Loucy (cell line): ENCODE data around the gene DUSP22.

Source experiments
- H2AFZ ChIP-seq: fragments of 200-600 bp; sonication (generic); 2 replicates; pipeline ENCODE4 v1.6.0; 2016; ENCODE audit warnings: antibody characterized with exemption, mild to moderate bottlenecking, low read length, moderate library complexity
- H3F3A ChIP-seq: fragments of 200-600 bp; 2 replicates; pipeline ENCODE4 v1.6.0; 2016; ENCODE audit warnings: antibody characterized with exemption, low read depth, mild to moderate bottlenecking
- H3K27me3 ChIP-seq: fragments of 200-600 bp; sonication (generic); 2 replicates; pipeline ENCODE4 v1.6.1; 2014; ENCODE audit warnings: low read length, mild to moderate bottlenecking; ENCODE audit not compliant: insufficient read depth, poor library complexity, severe bottlenecking
- H3K36me3 ChIP-seq: fragments of 200-600 bp; sonication (generic); 2 replicates; pipeline ENCODE4 v1.6.1; 2016; ENCODE audit warnings: low read length; ENCODE audit not compliant: insufficient read depth
- H3K4me1 ChIP-seq: fragments of 200-600 bp; sonication (generic); 2 replicates; pipeline ENCODE4 v1.5.1; 2014; ENCODE audit warnings: low read length, mild to moderate bottlenecking; ENCODE audit not compliant: insufficient read depth, poor library complexity, severe bottlenecking
- H3K4me2 ChIP-seq: fragments of 200-600 bp; sonication (generic); 2 replicates; pipeline ENCODE4 v1.6.0; 2014; ENCODE audit warnings: antibody characterized with exemption, low read length, low read depth, mild to moderate bottlenecking; ENCODE audit not compliant: poor library complexity, severe bottlenecking
- H3K4me3 ChIP-seq: fragments of 200-600 bp; sonication (generic); 2 replicates; pipeline ENCODE4 v1.5.1; 2014; ENCODE audit warnings: low read length, mild to moderate bottlenecking, mixed read lengths; ENCODE audit not compliant: poor library complexity, severe bottlenecking
- H3K79me2 ChIP-seq: fragments of 200-600 bp; sonication (generic); 2 replicates; pipeline ENCODE4 v1.6.1; 2014; ENCODE audit warnings: low read length; ENCODE audit not compliant: insufficient read depth
- H3K9ac ChIP-seq: fragments of 200-600 bp; sonication (generic); 2 replicates; pipeline ENCODE4 v1.6.0; 2014; ENCODE audit warnings: mild to moderate bottlenecking, low read depth, low read length, moderate library complexity; ENCODE audit not compliant: poor library complexity, severe bottlenecking
- H3K9me2 ChIP-seq: fragments of 200-600 bp; sonication (generic); replicated peaks from 2 replicates; pipeline ENCODE4 v1.6.1; 2016; ENCODE audit warnings: low read depth, low read length, mixed read lengths
- H3K9me3 ChIP-seq: fragments of 200-600 bp; sonication (generic); 2 replicates; pipeline ENCODE4 v1.6.1; 2014; ENCODE audit warnings: mild to moderate bottlenecking, antibody characterized with exemption, low read length, low read depth; ENCODE audit not compliant: insufficient read depth
- H4K20me1 ChIP-seq: fragments of 200-600 bp; sonication (generic); 2 replicates; pipeline ENCODE4 v1.6.0; 2014; ENCODE audit warnings: antibody characterized with exemption, low read length, mild to moderate bottlenecking; ENCODE audit not compliant: insufficient read depth, poor library complexity, severe bottlenecking
- CTCF ChIP-seq: fragments of 200-600 bp; sonication (generic); conservative IDR thresholded peaks from 2 replicates; pipeline ENCODE4 v1.5.1; 2014; ENCODE audit warnings: mild to moderate bottlenecking, antibody characterized with exemption, low read length
- EZH2phosphoT487 ChIP-seq: fragments of 200-600 bp; IDR thresholded peaks from 2 replicates; pipeline ENCODE4 v1.6.1; 2018; ENCODE audit warnings: antibody characterized with exemption, mild to moderate bottlenecking, moderate library complexity, borderline replicate concordance

Gene DUSP22

GRCh38 chr6:322259-322930 is 30.1 kb downstream of the DUSP22 start:
- Histone ChIP-seq H4K20me1 (no peaks in the 10 kb centered on the region), H3K4me1 (peaks cover 2% of the 10 kb centered on the region), H3K9me3 (no peaks in the 10 kb centered on the region), H3K4me3 (no peak overlapping the region), H2AFZ (no peak overlapping the region), H3K9ac (no peak overlapping the region), H3F3A (no peaks in the 10 kb centered on the region), H3K4me2 (no peak overlapping the region), H3K36me3 (peaks cover 10% of the 10 kb centered on the region; the same call in 1 of the 2 replicates), H3K27me3 (no peaks in the 10 kb centered on the region), H3K79me2 (no peaks in the 10 kb centered on the region; the same call in 1 of the 2 replicates), H3K9me2 (no peaks in the 10 kb centered on the region)
- no peak for TF ChIP-seq EZH2phosphoT487
- TF ChIP-seq CTCF, result peak; percentile 49

- Histone ChIP-seq H3K36me3 (peaks cover 10% of the 10 kb centered on the region; the same call in 1 of the 2 replicates), H3K4me1 (no peaks in the 10 kb centered on the region), H4K20me1 (no peaks in the 10 kb centered on the region), H3K79me2 (no peaks in the 10 kb centered on the region; the same call in 1 of the 2 replicates), H3F3A (no peaks in the 10 kb centered on the region), H3K27me3 (no peaks in the 10 kb centered on the region), H3K9ac (no peak overlapping the region), H2AFZ (no peak overlapping the region), H3K4me3 (no peak overlapping the region), H3K9me2 (no peaks in the 10 kb centered on the region), H3K9me3 (no peaks in the 10 kb centered on the region), H3K4me2 (no peak overlapping the region)
- no peak for TF ChIP-seq EZH2phosphoT487
- no peak for TF ChIP-seq CTCF
Measured at GRCh38 chr6:322940-323729, 30.8 kb downstream of the DUSP22 start.

- no peaks in the 10 kb centered on the region for H3K9me2 ChIP-seq
- no peak overlapping the region for H3K4me2 ChIP-seq
- no peaks in the 10 kb centered on the region for H3K9me3 ChIP-seq
- no peaks in the 10 kb centered on the region for H3K27me3 ChIP-seq
- no peaks in the 10 kb centered on the region for H3F3A ChIP-seq
- H3K79me2 ChIP-seq, result no peaks in the 10 kb centered on the region; the same call in 1 of the 2 replicates
- H3K4me3 ChIP-seq, result no peak overlapping the region
- no peaks in the 10 kb centered on the region for H3K4me1 ChIP-seq
- H2AFZ ChIP-seq, result no peak overlapping the region
- TF ChIP-seq CTCF (no peak; the same call in 1 of the 2 replicates), EZH2phosphoT487 (no peak)
- peaks cover 10% of the 10 kb centered on the region; the same call in 1 of the 2 replicates for H3K36me3 ChIP-seq
- H4K20me1 ChIP-seq, result no peaks in the 10 kb centered on the region
- H3K9ac ChIP-seq, result no peak overlapping the region
Measured at GRCh38 chr6:323730-324088, 31.4 kb downstream of the DUSP22 start.
